Suprapubic skin (tissue), 3 donors: ENCODE data around the gene UPK3BL1.
"Not testable (repeated sequence)": the region's sequence is repeated elsewhere in the genome, so short reads cannot be mapped to it uniquely, and the experiment has no call there.

Source experiments
- CTCF ChIP-seq, 2 donors: fragments of 200-600 bp in 1 of 2; fragments of 450-650 bp in 1 of 2; sonication (generic) in 1 of 2; IDR thresholded peaks; one replicate each; pipeline ENCODE4 v1.5.1; 2016 to 2019; ENCODE audit warnings: antibody characterized with exemption in 2 of 2, mild to moderate bottlenecking in 1 of 2, moderate library complexity in 1 of 2
- POLR2A ChIP-seq, 2 donors: fragments of 450-650 bp; IDR thresholded peaks; one replicate each; pipeline ENCODE4 v1.6.1; 2017; ENCODE audit warnings: antibody characterized with exemption in 2 of 2, mild to moderate bottlenecking in 2 of 2, moderate library complexity in 2 of 2

GRCh38 chr7:102614346-102614697 is 28.3 kb downstream of the UPK3BL1 start:
- TF ChIP-seq CTCF, POLR2A (IDR thresholded peaks at IDR 0.05): not testable (repeated sequence)
